HepG2 (cell line): ENCODE results near the gene C2orf76. TPM values are rescaled to one million over a fixed set of nuclear protein-coding genes. Genes with fewer than 3 reads are reported as not detected.

ENCODE experiments used
- AGO1 ChIP-seq: fragments of 200-400 bp; formaldehyde crosslinking; IDR thresholded peaks from 2 replicates; pipeline ENCODE4 v1.6.1; 2017; ENCODE audit warnings: mild to moderate bottlenecking, low read depth, low read length, moderate library complexity; ENCODE audit not compliant: poor library complexity, severe bottlenecking
- ARNT ChIP-seq: fragments of 450-650 bp; IDR thresholded peaks from 2 replicates; pipeline ENCODE4 v1.6.1; 2017
- DBP ChIP-seq: sonication (generic); formaldehyde crosslinking; IDR thresholded peaks from 2 replicates; pipeline ENCODE4 v1.4.0; 2020; ENCODE audit warnings: missing genetic modification reagents; ENCODE audit errors: not compliant biosample characterization
- HOXA5 ChIP-seq: sonication (generic); formaldehyde crosslinking; IDR thresholded peaks from 2 replicates; pipeline ENCODE4 v1.4.0; 2020; ENCODE audit warnings: missing genetic modification reagents
- HOXD1 ChIP-seq: sonication (generic); formaldehyde crosslinking; IDR thresholded peaks from 2 replicates; pipeline ENCODE4 v1.5.0; 2020; ENCODE audit warnings: missing genetic modification reagents
- IKZF4 ChIP-seq: sonication (generic); formaldehyde crosslinking; IDR thresholded peaks from 2 replicates; pipeline ENCODE4 v1.5.1; 2020; ENCODE audit warnings: borderline replicate concordance, mild to moderate bottlenecking, low read depth, missing genetic modification reagents; ENCODE audit errors: not compliant biosample characterization
- KDM1A ChIP-seq: IDR thresholded peaks from 2 replicates; pipeline ENCODE4 v1.6.1; 2016; ENCODE audit warnings: missing compliant biosample characterization
- MED13 ChIP-seq: sonication (generic); formaldehyde crosslinking; IDR thresholded peaks from 2 replicates; pipeline ENCODE4 v1.5.0; 2020; ENCODE audit warnings: missing genetic modification reagents
- NFIC ChIP-seq: IDR thresholded peaks from 2 replicates; pipeline ENCODE4 v1.6.1; 2012; ENCODE audit warnings: mild to moderate bottlenecking, low read length, inconsistent platforms
- NR2F2 ChIP-seq: IDR thresholded peaks from 2 replicates; pipeline ENCODE4 v1.6.1; 2012; ENCODE audit warnings: low read depth, inconsistent platforms, borderline replicate concordance
- POLR2AphosphoS5 ChIP-seq: IDR thresholded peaks from 2 replicates; pipeline ENCODE4 v1.6.1; 2012; ENCODE audit warnings: low read depth, low read length
- SIX4 ChIP-seq: sonication (generic); formaldehyde crosslinking; IDR thresholded peaks from 2 replicates; pipeline ENCODE4 v1.4.0; 2020; ENCODE audit warnings: missing genetic modification reagents
- TCF7 ChIP-seq: sonication (generic); IDR thresholded peaks from 2 replicates; pipeline ENCODE4 v1.6.1; 2016; ENCODE audit warnings: antibody characterized with exemption, low read depth
- XBP1 ChIP-seq: sonication (generic); formaldehyde crosslinking; IDR thresholded peaks from 2 replicates; pipeline ENCODE4 v1.5.0; 2020; ENCODE audit warnings: missing genetic modification reagents
- ZBTB34 ChIP-seq: sonication (generic); formaldehyde crosslinking; IDR thresholded peaks from 2 replicates; pipeline ENCODE4 v1.8.0; 2022; ENCODE audit warnings: mild to moderate bottlenecking, missing genetic modification reagents
- ZBTB43 ChIP-seq: sonication (generic); formaldehyde crosslinking; conservative IDR thresholded peaks from 2 replicates; pipeline ENCODE4 v1.4.0; 2020; ENCODE audit warnings: missing genetic modification reagents
- ZBTB7A ChIP-seq: sonication (generic); formaldehyde crosslinking; IDR thresholded peaks from 2 replicates; pipeline ENCODE4 v1.8.0; 2022; ENCODE audit warnings: mild to moderate bottlenecking, missing genetic modification reagents
- ZNF232 ChIP-seq: sonication (generic); formaldehyde crosslinking; IDR thresholded peaks from 2 replicates; pipeline ENCODE4 v1.4.0; 2020; ENCODE audit warnings: missing genetic modification reagents, borderline replicate concordance
- ZNF317 ChIP-seq: sonication (generic); formaldehyde crosslinking; IDR thresholded peaks from 2 replicates; pipeline ENCODE4 v1.5.0; 2020; ENCODE audit warnings: mild to moderate bottlenecking, missing genetic modification reagents
- ZNF619 ChIP-seq: sonication (generic); formaldehyde crosslinking; IDR thresholded peaks from 2 replicates; pipeline ENCODE4 v1.4.0; 2020; ENCODE audit warnings: mild to moderate bottlenecking, missing genetic modification reagents
- polyA plus RNA-seq, 8 experiments: library from polyadenylated mRNA; depleted of rRNA in 3 of 8; stranded (reverse) in 7 of 8; unstranded in 1 of 8; fragments of >200 nt; fragmentation: Illumina TruSeq in 4 of 8; extraction: Trizol in 4 of 8; gene quantifications; 2 replicates each; pipeline versions ENCODE4 v1.2.1 to v1.2.3, GENCODE V29; 2011 to 2016; ENCODE audit warnings: low read depth in 4 of 8, missing spikeins in 1 of 8, mixed read lengths in 1 of 8; ENCODE audit not compliant: insufficient read depth in 1 of 8
- total RNA-seq, 5 experiments: library from RNA; depleted of rRNA; stranded (reverse); fragments of >200 nt; fragmentation: Illumina TruSeq; extraction: Trizol; gene quantifications; 2 replicates each; pipeline ENCODE4 v1.2.3, GENCODE V29; 2016; ENCODE audit warnings: low read depth in 1 of 5
- TF ChIP-seq, protein P1 (sequence below): sonication (generic); formaldehyde crosslinking; IDR thresholded peaks from 2 replicates; pipeline ENCODE4 v1.8.1; 2022; ENCODE audit warnings: mild to moderate bottlenecking, missing genetic modification reagents

The C2orf76 gene
- total and polyA plus RNA-seq, 2 of the 13 experiments (the other 11 are each of a cell fraction or from before 2014, with no cell fraction given): 7.7 to 8.5 TPM

DNA sequence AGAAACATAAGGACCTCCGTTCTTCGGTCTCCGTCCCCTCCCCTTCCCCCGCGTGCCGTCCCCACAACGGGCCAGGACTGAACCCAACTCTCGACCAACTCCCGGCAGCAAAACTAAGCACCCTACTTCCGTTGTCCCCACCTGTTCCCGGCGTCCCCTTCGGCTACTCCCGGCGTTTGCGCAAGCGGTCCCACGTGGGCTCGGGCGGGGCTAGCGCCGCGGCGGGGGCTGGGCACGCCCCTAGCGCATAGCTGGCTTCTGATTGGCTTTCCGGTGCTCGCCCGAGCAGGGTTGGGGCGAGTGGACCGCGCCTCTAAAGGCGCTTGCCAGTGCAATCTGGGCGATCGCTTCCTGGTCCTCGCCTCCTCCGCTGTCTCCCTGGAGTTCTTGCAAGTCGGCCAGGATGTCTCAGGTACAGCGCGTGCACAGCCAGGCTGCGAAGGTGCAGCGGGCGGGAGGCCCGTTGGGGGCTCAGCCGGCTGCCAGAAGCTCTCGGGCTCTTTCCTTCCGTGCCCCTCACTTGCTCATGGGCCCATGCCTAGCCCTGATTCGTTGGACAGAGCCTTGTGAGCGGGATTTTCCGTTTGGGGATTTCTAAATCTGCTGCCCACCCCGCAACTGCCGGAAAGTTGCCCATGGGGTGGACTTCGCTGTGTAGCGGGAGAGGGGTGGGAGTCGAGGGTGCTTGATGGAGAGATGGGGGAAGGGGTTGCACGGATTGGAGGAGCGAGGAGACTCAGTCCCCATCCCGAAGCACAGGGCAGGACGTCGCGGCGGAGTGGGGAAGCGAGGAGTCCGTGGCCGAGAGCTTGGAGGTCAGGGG lies at the start of gene C2orf76, which contains the start of gene DBI (continued):
- TF ChIP-seq AGO1 (peak; percentile 42), ZNF619 (CRISPR knock-in tag) (no peak; the same call in none of the 2 replicates), DBP (CRISPR knock-in tag) (no peak), XBP1 (CRISPR knock-in tag) (no peak; the same call in 1 of the 2 replicates), POLR2AphosphoS5 (peak; percentile 99), KDM1A (no peak), MED13 (CRISPR knock-in tag) (peak; percentile 87), TCF7 (peak; percentile 21; the same call in 1 of the 2 replicates), ZBTB34 (CRISPR knock-in tag) (no peak; the same call in none of the 2 replicates), NFIC (peak; percentile 61; the same call in 1 of the 2 replicates), ZNF317 (peak; percentile 78; the same call in 1 of the 2 replicates), IKZF4 (CRISPR knock-in tag) (peak; percentile 45), HOXA5 (peak; percentile 90; the same call in 1 of the 2 replicates), NR2F2 (no peak; the same call in 1 of the 2 replicates), ZNF232 (no peak), SIX4 (peak; percentile 82), ZBTB7A (CRISPR knock-in tag) (peak; percentile 90; the same call in 1 of the 2 replicates), HOXD1 (CRISPR knock-in tag) (no peak; the same call in 1 of the 2 replicates), ARNT (no peak), ZBTB43 (no peak)
- TF ChIP-seq, protein P1, sequence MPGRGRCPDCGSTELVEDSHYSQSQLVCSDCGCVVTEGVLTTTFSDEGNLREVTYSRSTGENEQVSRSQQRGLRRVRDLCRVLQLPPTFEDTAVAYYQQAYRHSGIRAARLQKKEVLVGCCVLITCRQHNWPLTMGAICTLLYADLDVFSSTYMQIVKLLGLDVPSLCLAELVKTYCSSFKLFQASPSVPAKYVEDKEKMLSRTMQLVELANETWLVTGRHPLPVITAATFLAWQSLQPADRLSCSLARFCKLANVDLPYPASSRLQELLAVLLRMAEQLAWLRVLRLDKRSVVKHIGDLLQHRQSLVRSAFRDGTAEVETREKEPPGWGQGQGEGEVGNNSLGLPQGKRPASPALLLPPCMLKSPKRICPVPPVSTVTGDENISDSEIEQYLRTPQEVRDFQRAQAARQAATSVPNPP (CRISPR knock-in tag): peak; percentile 91
